HG02571 (cell line): ENCODE measurements around the gene HEATR5A.
A peak's percentile ranks its signal among the peaks of the same experiment; 100 is the strongest.

ENCODE experiments used
- ATAC-seq: cut with Tn5 transposase; IDR thresholded peaks from one replicate; pipeline ENCODE4 v1.9.1; 2021; ENCODE audit warnings: mild to moderate bottlenecking, moderate library complexity; ENCODE audit not compliant: unreplicated experiment

Gene HEATR5A

GRCh38 chr14:31428011-31428410, 7.7 kb upstream of the HEATR5A start:
- no peak for ATAC-seq

- no peak for ATAC-seq
Measured at GRCh38 chr14:31426663-31427062, 6.3 kb upstream of the HEATR5A start.

GRCh38 chr14:31425905-31426304, 5.6 kb upstream of the HEATR5A start:
- ATAC-seq: no peak

- no peak for ATAC-seq
Measured at GRCh38 chr14:31421200-31421599, 850 bp upstream of the HEATR5A start.

- peak; percentile 22 for ATAC-seq
Measured at GRCh38 chr14:31419967-31420318, 407 bp downstream of the HEATR5A start.

- no peak for ATAC-seq
Measured at GRCh38 chr14:31419179-31419966, 977 bp downstream of the HEATR5A start.

GRCh38 chr14:31418440-31418839, 1.9 kb downstream of the HEATR5A start:
- no peak for ATAC-seq

- no peak for ATAC-seq
Measured at GRCh38 chr14:31414190-31414833, 6.0 kb downstream of the HEATR5A start.

GRCh38 chr14:31411218-31411727, 9.1 kb downstream of the HEATR5A start:
- ATAC-seq: no peak

GRCh38 chr14:31410048-31410650, 10.2 kb downstream of the HEATR5A start:
- ATAC-seq: no peak

GRCh38 chr14:31408421-31408820, 11.9 kb downstream of the HEATR5A start:
- ATAC-seq: no peak

GRCh38 chr14:31405599-31406232, 14.6 kb downstream of the HEATR5A start:
- ATAC-seq: no peak

- no peak for ATAC-seq
Measured at GRCh38 chr14:31405106-31405505, 15.2 kb downstream of the HEATR5A start.

GRCh38 chr14:31403707-31404106, 16.6 kb downstream of the HEATR5A start:
- ATAC-seq: no peak

- no peak for ATAC-seq
Measured at GRCh38 chr14:31402764-31403439, 17.4 kb downstream of the HEATR5A start.

GRCh38 chr14:31401369-31401932, 18.9 kb downstream of the HEATR5A start:
- ATAC-seq: no peak

GRCh38 chr14:31400031-31400638, 20.2 kb downstream of the HEATR5A start:
- ATAC-seq: no peak

GRCh38 chr14:31395572-31396205, 24.7 kb downstream of the HEATR5A start:
- no peak for ATAC-seq

- no peak for ATAC-seq
Measured at GRCh38 chr14:31395119-31395518, 25.2 kb downstream of the HEATR5A start.
